HG03457 (cell line): ENCODE data around the gene BIRC5.

ENCODE experiments used
- ATAC-seq: cut with Tn5 transposase; IDR thresholded peaks from one replicate; pipeline ENCODE4 v1.9.1; 2021; ENCODE audit warnings: moderate number of reproducible peaks; ENCODE audit not compliant: unreplicated experiment

BIRC5 gene

DNA sequence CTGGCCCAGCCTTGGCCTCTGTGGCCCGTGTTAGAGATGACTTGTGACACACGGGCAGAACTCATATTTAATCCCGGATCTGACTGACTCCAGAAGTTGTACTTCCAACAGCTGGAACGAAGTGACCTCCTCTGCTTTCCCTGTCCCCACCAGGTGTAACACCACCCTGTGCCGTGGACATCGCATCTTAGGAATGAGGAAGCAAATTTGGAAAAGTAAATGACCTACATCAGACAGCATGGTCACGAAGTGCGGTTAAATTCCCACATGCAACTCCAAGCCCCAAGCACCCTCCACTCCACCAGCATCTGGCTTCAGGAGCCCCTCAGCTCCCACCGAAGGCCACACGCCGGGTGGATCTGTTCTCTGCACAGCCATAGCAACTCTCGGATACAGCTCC is 30.1 kb upstream of the BIRC5 start:
- no peak for ATAC-seq

DNA sequence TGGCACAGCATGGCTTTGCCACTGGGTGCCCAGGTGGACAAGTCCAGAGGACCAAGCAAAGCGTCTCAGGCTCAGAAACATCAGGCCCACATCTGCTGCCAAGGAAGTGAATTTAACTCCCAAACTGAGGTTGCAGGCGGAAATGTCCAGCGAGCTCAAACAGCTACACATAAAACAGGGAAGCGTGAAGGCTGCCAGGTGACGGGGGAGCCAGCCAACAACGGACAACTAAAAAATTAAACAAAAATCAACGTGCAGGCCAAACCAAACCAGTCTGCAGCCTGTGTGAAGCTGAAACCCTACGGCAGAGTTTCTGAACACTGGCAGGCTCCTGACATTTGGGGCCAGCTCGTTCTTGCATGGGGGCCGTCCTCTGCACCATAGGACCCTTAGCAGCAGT is 29.7 kb upstream of the BIRC5 start:
- ATAC-seq: no peak

DNA sequence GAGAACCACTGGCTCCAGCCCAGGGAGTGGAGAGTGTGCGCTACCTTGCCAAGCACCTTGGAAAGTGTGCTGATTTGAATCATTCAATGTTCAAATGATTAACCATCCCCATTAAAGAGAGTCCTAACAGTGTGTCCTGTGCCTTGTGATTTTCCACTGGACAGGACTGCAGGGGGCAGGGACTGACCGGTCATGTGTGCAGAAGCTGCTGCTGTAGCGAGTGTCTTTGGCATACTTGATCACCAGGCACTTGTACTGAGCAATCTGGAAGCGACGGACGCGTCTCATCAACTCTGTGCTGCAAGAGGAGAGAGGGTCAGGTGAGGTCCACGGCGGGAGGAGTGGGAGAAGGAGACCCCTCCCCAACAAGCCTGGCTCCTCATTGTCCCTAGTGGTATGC is 29.2 kb upstream of the BIRC5 start:
- ATAC-seq: no peak

DNA sequence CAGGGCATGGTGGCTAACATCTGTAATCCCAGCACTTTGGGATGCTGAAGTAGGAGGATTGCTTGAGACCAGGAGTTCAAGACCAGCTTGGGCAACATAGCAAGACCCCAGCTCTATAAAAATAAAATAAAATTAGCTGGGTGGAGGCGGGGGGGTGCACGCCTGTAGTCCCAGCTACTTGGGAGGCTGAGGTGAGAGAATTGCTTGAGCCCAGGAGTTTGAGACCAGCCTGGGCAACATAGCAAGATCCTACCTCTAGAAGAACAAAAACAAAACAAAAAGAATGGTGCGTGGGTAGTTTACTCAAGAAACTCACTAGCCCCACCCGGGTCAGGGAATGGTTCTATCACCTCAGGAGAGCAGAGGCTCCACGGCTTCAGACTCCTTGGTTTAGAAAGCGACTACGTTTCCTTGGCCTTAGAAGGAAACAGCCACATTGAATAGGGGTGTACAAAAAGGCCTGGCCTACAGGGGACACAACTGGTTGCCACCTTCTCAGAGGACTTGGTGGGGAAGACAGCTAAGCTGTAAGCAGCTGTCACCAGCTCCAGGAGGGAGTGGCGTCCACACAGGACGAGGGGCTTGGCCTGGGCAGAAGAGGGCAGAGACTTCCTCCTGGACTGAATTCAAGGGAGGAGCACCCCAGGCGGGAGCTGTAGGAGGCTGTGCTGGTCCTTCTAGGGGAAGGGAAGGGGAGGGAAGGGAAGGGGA is 27.9 kb upstream of the BIRC5 start:
- no peak for ATAC-seq

DNA sequence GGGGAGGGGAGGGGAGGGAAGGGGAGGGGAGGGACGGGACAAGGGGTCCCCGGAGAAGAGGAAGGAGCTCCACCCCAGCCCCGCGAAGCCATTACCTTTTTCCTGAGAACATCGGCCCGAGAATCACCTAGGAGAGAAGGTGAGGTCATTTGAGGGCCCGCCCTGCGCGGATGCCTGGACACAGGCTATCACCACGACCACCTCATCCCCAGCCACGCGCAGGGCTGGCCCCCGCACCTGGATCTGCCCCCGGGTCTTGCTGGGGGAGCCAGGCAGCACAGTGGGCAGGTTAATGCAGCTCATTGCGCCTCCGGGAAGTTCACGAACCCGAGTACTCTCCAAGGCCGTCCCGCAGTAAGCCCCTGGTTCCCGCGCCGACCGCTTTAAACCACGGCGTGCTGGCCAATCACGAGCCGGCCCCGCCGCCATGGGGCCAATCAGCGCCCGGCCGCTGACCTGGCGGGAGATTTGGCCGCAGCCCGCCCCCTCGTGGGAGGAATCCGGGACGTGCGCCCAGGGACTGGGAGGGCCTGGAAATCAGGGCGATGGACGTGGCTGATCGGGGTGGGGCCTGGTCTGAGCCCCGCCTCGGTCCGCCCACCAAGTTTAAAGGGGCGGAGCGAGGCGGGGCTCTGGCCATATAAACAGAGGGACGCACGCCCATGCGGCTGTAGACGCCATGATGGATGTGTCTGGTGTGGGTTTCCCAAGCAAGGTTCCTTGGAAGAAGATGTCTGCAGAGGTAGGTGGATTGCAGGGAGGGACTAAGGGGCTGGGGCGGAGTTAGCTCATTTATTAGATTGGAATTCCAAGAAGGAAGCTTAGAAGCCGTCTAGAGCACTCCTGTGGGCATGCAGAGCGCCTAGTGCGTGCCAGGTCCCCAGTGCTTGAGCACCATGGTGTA is 27.1 kb upstream of the BIRC5 start, which contains the start of the genes AFMID and TK1:
Gene AFMID, plus strand, starts transcription at position 671 of the 904 bp plus-strand sequence. Its CDS starts 9 bp downstream, at position 680.
Gene TK1, minus strand, starts transcription at position 361 of the 904 bp plus-strand sequence. Its CDS starts 58 bp downstream, at position 303.
- ATAC-seq: peak; percentile 72

DNA sequence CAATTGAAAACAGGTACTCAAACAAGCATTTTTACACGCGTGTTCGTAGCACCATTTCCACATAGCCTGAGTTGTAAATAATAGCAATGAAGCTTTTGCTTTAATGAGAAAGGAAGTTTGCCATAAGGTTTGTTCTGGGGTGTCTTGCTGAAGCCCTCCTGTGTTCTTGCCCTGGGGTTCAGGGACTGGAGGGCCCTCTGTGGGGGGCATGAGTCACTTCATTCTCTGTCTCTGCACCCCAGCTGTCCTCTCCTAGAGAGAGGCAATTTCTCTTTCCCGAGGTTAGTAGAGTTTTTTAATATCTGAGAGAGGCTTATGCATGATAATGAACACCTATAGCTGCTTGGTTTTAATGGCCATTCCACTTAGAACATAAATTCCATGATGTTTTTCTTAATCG is 17.3 kb upstream of the BIRC5 start:
- ATAC-seq: no peak

DNA sequence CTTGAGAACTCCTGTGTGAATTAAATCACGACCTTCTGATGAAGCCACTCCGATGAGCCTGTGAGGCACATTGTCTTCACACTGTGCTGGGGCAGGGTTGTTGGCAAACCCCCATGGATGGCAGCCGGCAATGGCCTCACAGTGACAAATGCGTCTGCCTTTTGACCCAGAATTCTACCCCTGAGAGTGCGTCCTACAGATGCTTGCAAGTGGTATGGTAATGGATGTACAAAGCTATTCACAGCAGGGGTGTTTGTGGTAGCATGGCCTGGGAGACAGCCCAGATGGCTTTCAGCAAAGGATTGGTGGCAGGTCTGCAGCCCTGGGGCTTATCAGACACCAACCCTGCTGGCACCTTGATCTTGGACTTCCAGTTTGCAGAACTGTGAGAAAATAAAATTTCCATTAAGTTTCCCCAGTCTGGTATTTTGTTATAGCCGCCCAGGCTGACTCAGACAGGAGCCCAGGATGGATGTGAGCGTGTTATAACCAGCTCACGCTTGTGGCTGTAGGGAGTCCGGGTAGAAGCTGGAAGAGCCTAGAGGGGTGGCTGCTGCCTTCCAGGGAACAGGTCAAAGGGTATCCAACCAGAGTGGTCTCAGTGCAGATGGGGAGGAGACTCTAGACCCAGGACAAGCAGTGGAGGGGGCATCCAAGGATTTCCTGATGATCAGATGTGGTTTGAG is 16.8 kb upstream of the BIRC5 start:
- ATAC-seq: no peak

DNA sequence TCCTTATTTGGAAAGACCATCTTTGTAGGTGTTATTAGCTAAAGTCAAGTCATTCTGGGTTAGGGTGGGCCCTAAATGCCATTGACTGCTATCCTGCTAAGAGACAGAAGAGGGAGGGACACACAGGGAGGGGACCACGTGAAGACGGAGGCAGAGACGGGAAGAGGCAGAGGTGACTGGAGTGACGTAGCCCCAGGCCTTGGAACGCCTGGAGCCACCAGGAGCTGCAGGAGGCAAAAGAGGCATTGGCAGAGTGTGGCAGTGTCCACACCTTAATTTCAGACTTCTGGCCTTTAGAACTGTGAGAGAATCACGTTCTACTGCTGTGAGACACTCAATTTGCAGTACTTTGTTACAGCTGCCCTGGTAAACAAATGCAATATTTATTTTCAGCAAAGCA is 13.6 kb upstream of the BIRC5 start:
- ATAC-seq: no peak

DNA sequence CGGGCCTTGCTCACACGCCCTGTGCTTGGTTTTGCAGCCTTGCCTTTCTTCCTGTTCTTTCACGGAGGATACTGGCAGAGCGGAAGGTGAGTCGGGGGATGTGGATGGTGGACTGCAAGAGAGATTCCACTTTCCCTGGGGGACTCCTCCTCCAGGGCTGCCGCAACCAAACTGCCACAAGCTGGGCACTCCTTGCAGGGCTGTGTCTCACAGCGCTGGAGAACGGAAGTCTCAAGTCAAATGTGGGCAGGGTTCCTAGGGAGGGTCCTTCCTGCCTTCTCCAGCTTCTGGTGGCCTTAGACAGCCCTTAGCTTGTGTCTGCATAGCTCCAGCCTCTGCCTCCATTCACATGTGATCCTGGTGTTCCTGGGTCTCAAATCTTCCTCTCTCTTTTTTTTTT is 11.4 kb upstream of the BIRC5 start:
- no peak for ATAC-seq

DNA sequence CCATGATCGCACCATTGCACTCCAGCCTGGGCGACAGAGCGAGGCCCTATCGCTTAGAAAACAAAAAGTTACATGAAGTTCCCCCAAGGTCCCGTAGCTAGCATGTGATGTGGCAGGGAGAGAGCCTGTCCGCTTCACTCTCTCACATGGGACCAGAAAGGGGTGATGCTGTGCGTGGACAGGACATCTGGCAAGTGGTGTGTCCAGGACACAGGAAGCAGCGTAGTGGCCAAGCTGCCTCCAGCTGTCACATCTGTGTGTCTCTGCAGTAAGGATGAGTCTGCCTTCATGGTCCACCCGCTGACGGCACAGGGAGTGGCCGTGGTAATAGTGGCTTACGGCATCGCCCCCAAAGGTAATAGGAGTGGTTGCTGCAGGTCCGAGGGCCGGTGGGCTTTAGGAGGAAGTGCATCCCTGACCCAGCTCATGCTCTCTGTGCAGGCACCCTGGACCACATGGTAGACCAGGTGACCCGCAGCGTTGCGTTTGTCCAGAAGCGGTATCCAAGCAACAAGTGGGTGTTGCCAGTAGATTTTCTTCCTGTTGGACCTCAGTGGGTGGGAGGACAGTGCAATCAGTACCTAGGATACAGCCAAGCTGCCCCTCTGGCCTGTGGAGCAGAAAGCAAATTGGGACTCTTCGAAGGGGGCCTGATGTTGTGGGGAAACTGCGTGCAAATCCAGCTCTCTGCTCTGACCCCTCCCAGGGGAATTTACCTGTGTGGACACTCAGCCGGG is 9.5 kb upstream of the BIRC5 start:
- no peak for ATAC-seq

DNA sequence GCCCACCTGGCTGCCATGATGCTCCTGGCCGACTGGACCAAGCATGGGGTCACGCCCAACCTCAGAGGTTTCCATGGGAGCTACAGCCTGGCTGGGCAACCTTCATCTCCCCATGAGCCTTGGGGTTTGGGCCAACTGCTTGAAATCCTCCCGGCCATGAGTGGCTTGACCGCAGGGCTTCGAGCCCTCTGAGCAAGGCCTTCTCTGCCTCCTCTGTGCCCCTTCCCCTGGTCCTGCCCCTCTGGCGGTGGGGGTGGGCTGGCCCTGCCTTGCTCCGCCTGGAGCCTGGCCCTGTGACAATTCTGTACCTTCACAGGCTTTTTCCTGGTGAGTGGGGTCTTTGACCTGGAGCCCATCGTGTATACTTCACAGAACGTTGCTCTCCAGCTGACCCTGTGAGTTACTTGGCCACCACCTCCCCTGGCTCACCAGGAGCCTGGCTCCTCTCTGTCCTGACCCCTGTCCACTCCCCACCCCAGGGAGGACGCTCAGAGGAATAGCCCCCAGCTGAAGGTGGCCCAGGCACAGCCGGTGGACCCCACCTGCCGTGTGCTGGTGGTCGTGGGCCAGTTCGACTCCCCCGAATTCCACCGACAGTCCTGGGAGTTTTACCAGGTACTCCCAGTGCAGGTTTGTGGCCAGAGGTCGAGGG is 8.8 kb upstream of the BIRC5 start:
- no peak for ATAC-seq

DNA sequence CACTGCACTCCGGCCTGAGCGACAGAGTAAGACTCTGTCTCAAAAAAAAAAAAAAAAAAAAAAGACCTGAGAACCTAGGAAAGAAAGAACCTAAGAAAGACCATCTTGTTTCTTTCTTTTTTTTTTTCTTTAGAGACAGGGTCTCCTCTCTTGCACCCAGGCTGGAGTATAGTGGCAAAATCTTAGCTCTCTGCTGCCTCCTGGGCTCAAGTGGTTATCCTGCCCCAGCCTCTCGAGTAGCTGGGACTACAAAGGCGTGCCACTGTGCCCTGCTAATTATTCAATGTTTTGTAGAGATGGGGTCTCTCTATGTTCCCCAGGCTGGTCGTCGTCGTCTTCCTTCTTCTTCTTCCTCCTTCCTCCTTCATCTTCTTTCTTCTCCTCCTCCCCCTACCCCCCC is 7.8 kb upstream of the BIRC5 start:
- ATAC-seq: no peak

DNA sequence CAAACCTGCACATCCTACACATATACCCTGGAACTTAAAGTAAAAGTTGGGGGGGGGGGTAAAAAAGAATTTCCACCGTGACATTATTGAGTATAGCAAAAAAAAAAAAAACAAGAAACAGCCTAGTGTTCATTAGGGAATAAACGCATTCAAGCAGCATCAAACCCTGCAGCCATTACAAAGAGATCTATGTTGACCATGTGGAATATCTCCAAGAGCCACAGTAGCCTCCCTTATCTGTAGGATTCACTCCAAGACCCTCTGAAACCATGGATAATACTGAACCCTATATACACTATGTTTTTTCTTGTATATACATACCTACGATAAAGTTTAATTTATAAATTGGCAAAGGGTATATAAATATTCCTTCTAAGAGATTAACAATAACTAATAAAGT is 5.6 kb upstream of the BIRC5 start:
- ATAC-seq: no peak

DNA sequence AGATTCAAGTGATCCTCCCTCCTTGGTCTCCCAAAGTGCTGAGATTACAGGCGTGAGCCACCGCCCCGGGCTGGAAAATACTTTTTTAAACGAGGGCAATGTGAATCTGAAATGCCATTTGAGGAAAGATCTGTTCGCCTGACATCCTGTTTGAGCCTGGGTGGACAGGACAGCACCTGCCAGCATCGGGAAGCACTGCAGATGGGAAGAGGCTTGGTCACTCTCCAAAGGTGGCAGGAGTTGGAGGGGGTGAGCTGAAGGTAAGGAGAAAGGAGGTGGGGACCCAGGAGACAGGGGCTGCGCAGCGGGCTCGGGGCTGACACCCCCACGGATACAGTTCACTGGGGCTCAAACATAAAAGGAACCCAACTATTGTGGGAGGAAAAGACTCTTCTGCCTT is 3.9 kb upstream of the BIRC5 start:
- no peak for ATAC-seq

DNA sequence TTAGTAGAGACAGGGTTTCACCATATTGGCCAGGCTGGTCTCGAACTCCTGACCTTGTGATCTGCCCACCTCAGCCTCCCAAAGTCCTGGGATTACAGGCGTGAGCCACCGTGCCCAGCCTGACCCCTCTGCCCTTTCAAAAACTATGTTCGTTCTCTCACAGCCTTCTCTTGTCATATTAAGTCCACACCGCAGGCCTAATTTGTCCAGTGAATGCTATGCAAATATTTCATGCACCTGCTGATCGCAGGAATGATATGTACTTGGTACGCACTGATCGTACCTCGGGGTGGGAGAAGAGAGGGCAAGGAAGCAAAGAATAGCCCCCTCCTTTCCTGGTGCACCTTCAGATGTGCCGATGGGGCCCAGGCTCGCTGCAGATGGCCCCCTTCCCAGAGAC is 3.0 kb upstream of the BIRC5 start:
- no peak for ATAC-seq

DNA sequence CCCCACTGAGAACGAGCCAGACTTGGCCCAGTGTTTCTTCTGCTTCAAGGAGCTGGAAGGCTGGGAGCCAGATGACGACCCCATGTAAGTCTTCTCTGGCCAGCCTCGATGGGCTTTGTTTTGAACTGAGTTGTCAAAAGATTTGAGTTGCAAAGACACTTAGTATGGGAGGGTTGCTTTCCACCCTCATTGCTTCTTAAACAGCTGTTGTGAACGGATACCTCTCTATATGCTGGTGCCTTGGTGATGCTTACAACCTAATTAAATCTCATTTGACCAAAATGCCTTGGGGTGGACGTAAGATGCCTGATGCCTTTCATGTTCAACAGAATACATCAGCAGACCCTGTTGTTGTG is 631 bp downstream of the BIRC5 start:
- no peak for ATAC-seq

DNA sequence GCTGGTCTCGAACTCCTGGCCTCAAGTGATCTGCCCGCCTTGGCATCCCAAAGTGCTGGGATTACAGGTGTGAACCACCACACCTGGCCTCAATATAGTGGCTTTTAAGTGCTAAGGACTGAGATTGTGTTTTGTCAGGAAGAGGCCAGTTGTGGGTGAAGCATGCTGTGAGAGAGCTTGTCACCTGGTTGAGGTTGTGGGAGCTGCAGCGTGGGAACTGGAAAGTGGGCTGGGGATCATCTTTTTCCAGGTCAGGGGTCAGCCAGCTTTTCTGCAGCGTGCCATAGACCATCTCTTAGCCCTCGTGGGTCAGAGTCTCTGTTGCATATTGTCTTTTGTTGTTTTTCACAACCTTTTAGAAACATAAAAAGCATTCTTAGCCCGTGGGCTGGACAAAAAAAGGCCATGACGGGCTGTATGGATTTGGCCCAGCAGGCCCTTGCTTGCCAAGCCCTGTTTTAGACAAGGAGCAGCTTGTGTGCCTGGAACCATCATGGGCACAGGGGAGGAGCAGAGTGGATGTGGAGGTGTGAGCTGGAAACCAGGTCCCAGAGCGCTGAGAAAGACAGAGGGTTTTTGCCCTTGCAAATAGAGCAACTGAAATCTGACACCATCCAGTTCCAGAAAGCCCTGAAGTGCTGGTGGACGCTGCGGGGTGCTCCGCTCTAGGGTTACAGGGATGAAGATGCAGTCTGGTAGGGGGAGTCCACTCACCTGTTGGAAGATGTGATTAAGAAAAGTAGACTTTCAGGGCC is 5.5 kb downstream of the BIRC5 start:
- ATAC-seq: no peak

DNA sequence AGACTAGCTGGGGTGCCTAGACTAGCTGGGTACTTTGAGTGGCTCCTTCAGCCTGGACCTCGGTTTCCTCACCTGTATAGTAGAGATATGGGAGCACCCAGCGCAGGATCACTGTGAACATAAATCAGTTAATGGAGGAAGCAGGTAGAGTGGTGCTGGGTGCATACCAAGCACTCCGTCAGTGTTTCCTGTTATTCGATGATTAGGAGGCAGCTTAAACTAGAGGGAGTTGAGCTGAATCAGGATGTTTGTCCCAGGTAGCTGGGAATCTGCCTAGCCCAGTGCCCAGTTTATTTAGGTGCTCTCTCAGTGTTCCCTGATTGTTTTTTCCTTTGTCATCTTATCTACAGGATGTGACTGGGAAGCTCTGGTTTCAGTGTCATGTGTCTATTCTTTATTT is 9.0 kb downstream of the BIRC5 start:
- ATAC-seq: no peak

DNA sequence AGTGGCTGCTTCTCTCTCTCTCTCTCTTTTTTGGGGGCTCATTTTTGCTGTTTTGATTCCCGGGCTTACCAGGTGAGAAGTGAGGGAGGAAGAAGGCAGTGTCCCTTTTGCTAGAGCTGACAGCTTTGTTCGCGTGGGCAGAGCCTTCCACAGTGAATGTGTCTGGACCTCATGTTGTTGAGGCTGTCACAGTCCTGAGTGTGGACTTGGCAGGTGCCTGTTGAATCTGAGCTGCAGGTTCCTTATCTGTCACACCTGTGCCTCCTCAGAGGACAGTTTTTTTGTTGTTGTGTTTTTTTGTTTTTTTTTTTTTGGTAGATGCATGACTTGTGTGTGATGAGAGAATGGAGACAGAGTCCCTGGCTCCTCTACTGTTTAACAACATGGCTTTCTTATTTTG is 9.7 kb downstream of the BIRC5 start:
- ATAC-seq: no peak
